GM13977 (cell line): ENCODE measurements around the gene CYTH3.

Source experiments
- DNase-seq: peaks from one replicate; pipeline ENCODE4 v3.0.0; 2012; ENCODE audit warnings: low spot score
- CTCF ChIP-seq: IDR thresholded peaks from 2 replicates; pipeline ENCODE4 v1.5.1; 2012; ENCODE audit warnings: mild to moderate bottlenecking, control low read depth; ENCODE audit not compliant: insufficient read depth; ENCODE audit errors: extremely low read depth, missing control alignments
- in situ Hi-C: fragments of 300-500 bp; cut with MboI; formaldehyde crosslinking; loops from one replicate; pipeline ENCODE4 v1.12.0; 2022; ENCODE audit warnings: low sequenced_read_pairs, low pct_unique_long_range_greater_than_20kb, mixed read lengths, inconsistent platforms; ENCODE audit not compliant: unreplicated experiment

The CYTH3 gene

GRCh38 chr7:6167587-6168476 is 104.6 kb downstream of the CYTH3 start:
- no peak for DNase-seq
- no peak for TF ChIP-seq CTCF
- in situ Hi-C loops: no loop called here

- TF ChIP-seq CTCF: no peak
- in situ Hi-C loops: no loop called here
- no peak for DNase-seq
These were observed 105.3 kb downstream of the CYTH3 start for GRCh38 chr7:6167004-6167551.

- in situ Hi-C loops: no loop called here
- no peak for DNase-seq
- TF ChIP-seq CTCF: no peak
These were observed 106.0 kb downstream of the CYTH3 start for GRCh38 chr7:6166443-6166891.

GRCh38 chr7:6165521-6166320 is 106.7 kb downstream of the CYTH3 start:
- DNase-seq: no peak
- no peak for TF ChIP-seq CTCF

GRCh38 chr7:6165075-6165474 is 107.3 kb downstream of the CYTH3 start:
- no peak for TF ChIP-seq CTCF
- in situ Hi-C loops: no loop called here
- no peak for DNase-seq

More at GRCh38 chr7:6165521-6166320, 106.7 kb downstream of the CYTH3 start:
- in situ Hi-C loops: no loop called here

GRCh38 chr7:6164491-6164890 is 107.9 kb downstream of the CYTH3 start:
- in situ Hi-C loops: no loop called here
- TF ChIP-seq CTCF: no peak
- no peak for DNase-seq
